ENCODE data around the gene CDH20. TPM values are rescaled to one million over a fixed set of nuclear protein-coding genes. Genes with fewer than 3 reads are reported as not detected.

Gene CDH20
- total and polyA plus RNA-seq, 2 donors (not counting 1 experiment from before 2014, with no cell fraction given): 0.24 TPM; not detected in 1

DNA sequence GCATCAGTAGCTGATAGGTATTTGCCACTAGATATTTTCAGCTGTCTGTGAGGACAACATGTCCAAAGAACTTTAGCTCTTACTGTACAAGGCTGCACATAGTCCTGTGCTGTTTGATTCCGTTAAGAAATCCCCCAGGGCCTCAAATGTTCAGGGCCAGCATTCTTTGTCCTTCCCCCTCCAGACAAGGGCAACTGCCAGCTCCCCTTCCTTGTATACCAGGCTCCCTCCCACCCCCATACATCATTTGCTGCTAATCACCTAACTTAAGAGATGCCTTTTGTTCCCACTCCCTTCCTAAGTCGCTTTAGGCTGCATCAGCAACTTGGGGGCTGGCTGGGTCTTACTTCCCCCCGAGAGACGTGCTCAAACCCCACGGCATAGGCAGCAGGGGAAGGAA is 138.7 kb downstream of the CDH20 start:
- no peak overlapping the region for H2AFZ ChIP-seq (ENCODE audit: low read length)
- no peaks in the 10 kb centered on the region for H3K4me1 ChIP-seq (ENCODE audit: control insufficient read depth, extremely low read depth, insufficient read depth, low read length)
- TF ChIP-seq, protein P1, sequence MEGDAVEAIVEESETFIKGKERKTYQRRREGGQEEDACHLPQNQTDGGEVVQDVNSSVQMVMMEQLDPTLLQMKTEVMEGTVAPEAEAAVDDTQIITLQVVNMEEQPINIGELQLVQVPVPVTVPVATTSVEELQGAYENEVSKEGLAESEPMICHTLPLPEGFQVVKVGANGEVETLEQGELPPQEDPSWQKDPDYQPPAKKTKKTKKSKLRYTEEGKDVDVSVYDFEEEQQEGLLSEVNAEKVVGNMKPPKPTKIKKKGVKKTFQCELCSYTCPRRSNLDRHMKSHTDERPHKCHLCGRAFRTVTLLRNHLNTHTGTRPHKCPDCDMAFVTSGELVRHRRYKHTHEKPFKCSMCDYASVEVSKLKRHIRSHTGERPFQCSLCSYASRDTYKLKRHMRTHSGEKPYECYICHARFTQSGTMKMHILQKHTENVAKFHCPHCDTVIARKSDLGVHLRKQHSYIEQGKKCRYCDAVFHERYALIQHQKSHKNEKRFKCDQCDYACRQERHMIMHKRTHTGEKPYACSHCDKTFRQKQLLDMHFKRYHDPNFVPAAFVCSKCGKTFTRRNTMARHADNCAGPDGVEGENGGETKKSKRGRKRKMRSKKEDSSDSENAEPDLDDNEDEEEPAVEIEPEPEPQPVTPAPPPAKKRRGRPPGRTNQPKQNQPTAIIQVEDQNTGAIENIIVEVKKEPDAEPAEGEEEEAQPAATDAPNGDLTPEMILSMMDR (conservative IDR thresholded peaks at IDR 0.05 in 1 of 2, IDR thresholded peaks at IDR 0.05 in 1 of 2; ENCODE audit: low read depth in 1 of 2, low read length in 2 of 2): no peak
- no peak for TF ChIP-seq EZH2 (IDR thresholded peaks at IDR 0.05; ENCODE audit: low read length, missing control alignments)
- DNase-seq (ENCODE audit: low read depth in 2 of 2): no peak
- H3K36me3 ChIP-seq (ENCODE audit: control insufficient read depth, insufficient read depth, low read length): no peaks in the 10 kb centered on the region
- no peaks in the 10 kb centered on the region for H4K20me1 ChIP-seq (ENCODE audit: control insufficient read depth, extremely low read depth, insufficient read depth, low read length)
- H3K9ac ChIP-seq (ENCODE audit: insufficient read depth, low read length): no peak overlapping the region
- H3K79me2 ChIP-seq (ENCODE audit: control insufficient read depth, insufficient read depth, low read length): no peaks in the 10 kb centered on the region
- H3K27ac ChIP-seq (ENCODE audit: insufficient read depth, low read length): no peak overlapping the region
- H3K4me3 ChIP-seq (replicated peaks in 1 of 4; ENCODE audit: control extremely low read depth in 1 of 4, insufficient read depth in 1 of 4, low read depth in 3 of 4, low read length in 4 of 4): no peak overlapping the region
- H3K9me3 ChIP-seq (ENCODE audit: control insufficient read depth, insufficient read depth, low read depth, low read length): no peaks in the 10 kb centered on the region
- H3K27me3 ChIP-seq (ENCODE audit: control insufficient read depth, insufficient read depth, low read length): no peaks in the 10 kb centered on the region
- H3K4me2 ChIP-seq (ENCODE audit: extremely low read depth, insufficient read depth, low read length): no peak overlapping the region

DNA sequence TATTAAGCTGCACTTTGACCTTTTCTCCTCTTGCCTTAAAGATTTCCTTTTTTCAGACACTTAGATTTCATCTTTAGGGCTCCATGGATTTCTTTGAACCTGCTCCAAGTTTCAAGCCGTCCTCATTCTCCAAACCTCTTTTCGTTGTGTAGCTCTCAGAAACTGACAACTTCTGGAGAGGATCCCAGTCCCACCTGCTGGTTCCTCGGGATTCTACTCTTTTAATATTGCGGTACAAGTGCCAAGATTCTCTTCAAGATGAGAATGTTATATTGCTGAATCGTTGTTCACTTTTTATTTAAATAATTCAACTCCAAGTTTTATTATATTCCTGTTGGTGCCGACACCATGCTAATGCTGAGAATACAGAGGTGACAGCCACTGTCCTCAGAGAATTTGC is 141.1 kb downstream of the CDH20 start:
- Histone ChIP-seq H3K4me1 (ENCODE audit: control insufficient read depth, extremely low read depth, insufficient read depth, low read length) (no peaks in the 10 kb centered on the region), H4K20me1 (ENCODE audit: control insufficient read depth, extremely low read depth, insufficient read depth, low read length) (no peaks in the 10 kb centered on the region), H3K9ac (ENCODE audit: insufficient read depth, low read length) (no peak overlapping the region), H2AFZ (ENCODE audit: low read length) (no peak overlapping the region), H3K9me3 (ENCODE audit: control insufficient read depth, insufficient read depth, low read depth, low read length) (no peaks in the 10 kb centered on the region), H3K4me2 (ENCODE audit: extremely low read depth, insufficient read depth, low read length) (no peak overlapping the region), H3K27me3 (ENCODE audit: control insufficient read depth, insufficient read depth, low read length) (no peaks in the 10 kb centered on the region), H3K79me2 (ENCODE audit: control insufficient read depth, insufficient read depth, low read length) (no peaks in the 10 kb centered on the region), H3K27ac (ENCODE audit: insufficient read depth, low read length) (no peak overlapping the region), H3K36me3 (ENCODE audit: control insufficient read depth, insufficient read depth, low read length) (no peaks in the 10 kb centered on the region), H3K4me3 (replicated peaks in 1 of 4; ENCODE audit: control extremely low read depth in 1 of 4, insufficient read depth in 1 of 4, low read depth in 3 of 4, low read length in 4 of 4) (no peak overlapping the region)
- no peak for DNase-seq (ENCODE audit: low read depth in 2 of 2)
- TF ChIP-seq, protein P1 (conservative IDR thresholded peaks at IDR 0.05 in 1 of 2, IDR thresholded peaks at IDR 0.05 in 1 of 2; ENCODE audit: low read depth in 1 of 2, low read length in 2 of 2): no peak
- no peak for TF ChIP-seq EZH2 (IDR thresholded peaks at IDR 0.05; ENCODE audit: low read length, missing control alignments)

- Histone ChIP-seq H3K36me3 (ENCODE audit: control insufficient read depth, insufficient read depth, low read length) (no peaks in the 10 kb centered on the region), H3K27me3 (ENCODE audit: control insufficient read depth, insufficient read depth, low read length) (no peaks in the 10 kb centered on the region), H3K4me1 (ENCODE audit: control insufficient read depth, extremely low read depth, insufficient read depth, low read length) (no peaks in the 10 kb centered on the region), H2AFZ (ENCODE audit: low read length) (no peak overlapping the region), H3K79me2 (ENCODE audit: control insufficient read depth, insufficient read depth, low read length) (no peaks in the 10 kb centered on the region), H3K9me3 (ENCODE audit: control insufficient read depth, insufficient read depth, low read depth, low read length) (no peaks in the 10 kb centered on the region), H3K4me3 (replicated peaks in 1 of 4; ENCODE audit: control extremely low read depth in 1 of 4, insufficient read depth in 1 of 4, low read depth in 3 of 4, low read length in 4 of 4) (no peak overlapping the region), H3K4me2 (ENCODE audit: extremely low read depth, insufficient read depth, low read length) (no peak overlapping the region), H4K20me1 (ENCODE audit: control insufficient read depth, extremely low read depth, insufficient read depth, low read length) (no peaks in the 10 kb centered on the region), H3K9ac (ENCODE audit: insufficient read depth, low read length) (no peak overlapping the region), H3K27ac (ENCODE audit: insufficient read depth, low read length) (no peak overlapping the region)
- DNase-seq (ENCODE audit: low read depth in 2 of 2): no peak
- no peak for TF ChIP-seq EZH2 (IDR thresholded peaks at IDR 0.05; ENCODE audit: low read length, missing control alignments)
- TF ChIP-seq, protein P1 (conservative IDR thresholded peaks at IDR 0.05 in 1 of 2, IDR thresholded peaks at IDR 0.05 in 1 of 2; ENCODE audit: low read depth in 1 of 2, low read length in 2 of 2): no peak
These were observed 141.7 kb downstream of the CDH20 start for GRCh38 chr18:61474918-61475317.

Measured in fibroblast of lung (primary cell).